ENCODE results near the gene HOXA10.

GRCh38 chr7:27220440-27220955 lies 46.4 kb upstream of the HOXA10 start:
- no peak for TF ChIP-seq EZH2 (IDR thresholded peaks at IDR 0.05)
- no peak for TF ChIP-seq POLR2AphosphoS5 (IDR thresholded peaks at IDR 0.05; ENCODE audit: borderline replicate concordance, low read depth, low read length)

Measured in SK-N-MC (cell line).